ENCODE results near the gene JMJD7. TPM values are rescaled to one million over a fixed set of nuclear protein-coding genes. Genes with fewer than 3 reads are reported as not detected.

The JMJD7 gene
- total RNA-seq, 4 donors from 2014 or later, result 18.8 to 36.6 (median 28.3) TPM

- Histone ChIP-seq H3K9me3 (no peaks in the 10 kb centered on the region), H3K36me3 (peaks cover 12 to 13% of the 10 kb centered on the region in 2 donors), H3K4me1 (peaks cover 4% of the 10 kb centered on the region in 2 donors), H3K27me3 (no peaks in the 10 kb centered on the region), H3K4me3 (replicated peaks in 1 of 3) (no peak overlapping the region), H3K27ac (no peak overlapping the region)
- 35 to 54% methylated on average over 12 to 18 of the region's 18 CpGs for WGBS, 2 donors
- peak; percentile 85 to 87 for DNase-seq
- intact Hi-C loops (cut with DNase I), result loop anchor here (2.0 to 10.0 kb wide), 3 partner anchors 39 to 247 kb away; no protein-coding TSS in a partner anchor
- TF ChIP-seq, protein P1, sequence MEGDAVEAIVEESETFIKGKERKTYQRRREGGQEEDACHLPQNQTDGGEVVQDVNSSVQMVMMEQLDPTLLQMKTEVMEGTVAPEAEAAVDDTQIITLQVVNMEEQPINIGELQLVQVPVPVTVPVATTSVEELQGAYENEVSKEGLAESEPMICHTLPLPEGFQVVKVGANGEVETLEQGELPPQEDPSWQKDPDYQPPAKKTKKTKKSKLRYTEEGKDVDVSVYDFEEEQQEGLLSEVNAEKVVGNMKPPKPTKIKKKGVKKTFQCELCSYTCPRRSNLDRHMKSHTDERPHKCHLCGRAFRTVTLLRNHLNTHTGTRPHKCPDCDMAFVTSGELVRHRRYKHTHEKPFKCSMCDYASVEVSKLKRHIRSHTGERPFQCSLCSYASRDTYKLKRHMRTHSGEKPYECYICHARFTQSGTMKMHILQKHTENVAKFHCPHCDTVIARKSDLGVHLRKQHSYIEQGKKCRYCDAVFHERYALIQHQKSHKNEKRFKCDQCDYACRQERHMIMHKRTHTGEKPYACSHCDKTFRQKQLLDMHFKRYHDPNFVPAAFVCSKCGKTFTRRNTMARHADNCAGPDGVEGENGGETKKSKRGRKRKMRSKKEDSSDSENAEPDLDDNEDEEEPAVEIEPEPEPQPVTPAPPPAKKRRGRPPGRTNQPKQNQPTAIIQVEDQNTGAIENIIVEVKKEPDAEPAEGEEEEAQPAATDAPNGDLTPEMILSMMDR (IDR thresholded peaks at IDR 0.05), result peak; percentile 31 to 93 (median 87)
- TF ChIP-seq POLR2A (IDR thresholded peaks at IDR 0.05), result no peak
Measured at GRCh38 chr15:41811432-41812195, 16.3 kb upstream of the JMJD7 start.

GRCh38 chr15:41812820-41813375, 15.0 kb upstream of the JMJD7 start:
- DNase-seq, result no peak
- Histone ChIP-seq H3K27ac (no peak overlapping the region), H3K27me3 (no peaks in the 10 kb centered on the region), H3K36me3 (peaks cover 21 to 25% of the 10 kb centered on the region in 2 donors), H3K9me3 (no peaks in the 10 kb centered on the region), H3K4me3 (replicated peaks in 1 of 3) (no peak overlapping the region), H3K4me1 (no peaks in the 10 kb centered on the region)
- intact Hi-C loops (cut with DNase I), result loop anchor here (10.0 kb wide), 2 partner anchors 208 to 248 kb away; no protein-coding TSS in a partner anchor
- TF ChIP-seq POLR2A (IDR thresholded peaks at IDR 0.05), result no peak
- TF ChIP-seq, protein P1 (IDR thresholded peaks at IDR 0.05), result no peak
- WGBS, 2 donors, result 91 to 96% methylated on average over 11 of the region's 11 CpGs

GRCh38 chr15:41813426-41813825, 14.5 kb upstream of the JMJD7 start:
- no peak for DNase-seq
- Histone ChIP-seq H3K27ac (no peak overlapping the region), H3K36me3 (peaks cover 27 to 30% of the 10 kb centered on the region in 2 donors), H3K4me3 (replicated peaks in 1 of 3) (no peak overlapping the region), H3K9me3 (no peaks in the 10 kb centered on the region), H3K27me3 (no peaks in the 10 kb centered on the region), H3K4me1 (no peaks in the 10 kb centered on the region)
- intact Hi-C loops (cut with DNase I), result loop anchor here (10.0 kb wide), 2 partner anchors 209 to 249 kb away; no protein-coding TSS in a partner anchor
- WGBS, 2 donors, result 90 to 95% methylated on average over 8 of the region's 8 CpGs
- TF ChIP-seq, protein P1 (IDR thresholded peaks at IDR 0.05), result no peak
- TF ChIP-seq POLR2A (IDR thresholded peaks at IDR 0.05), result no peak

DNA sequence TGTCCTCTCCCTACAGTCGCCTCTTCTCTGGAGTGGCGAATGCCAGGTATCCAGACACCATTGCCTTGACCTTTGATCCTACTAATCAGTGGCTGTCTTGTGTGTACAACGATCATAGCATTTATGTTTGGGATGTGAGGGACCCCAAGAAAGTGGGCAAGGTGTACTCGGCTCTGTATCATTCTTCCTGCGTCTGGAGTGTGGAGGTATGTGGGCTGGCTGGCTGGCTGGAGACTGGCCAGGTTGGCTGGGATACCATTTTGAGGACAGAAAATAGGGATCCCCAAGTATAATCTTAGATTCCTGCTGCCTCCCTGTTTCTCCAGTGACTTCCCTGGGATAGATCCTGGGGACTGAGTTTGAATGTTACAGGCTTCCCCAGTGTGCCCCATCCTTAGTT, 13.4 kb upstream of the JMJD7 start:
- no peak overlapping the region for H3K4me3 ChIP-seq (replicated peaks in 1 of 3)
- WGBS, 2 donors, result 87 to 97% methylated on average over 5 of the region's 5 CpGs
- H3K27me3 ChIP-seq, result no peaks in the 10 kb centered on the region
- peaks cover 30 to 37% of the 10 kb centered on the region in 2 donors for H3K36me3 ChIP-seq
- no peak for DNase-seq
- H3K4me1 ChIP-seq, result no peaks in the 10 kb centered on the region
- no peak for TF ChIP-seq POLR2A (IDR thresholded peaks at IDR 0.05)
- TF ChIP-seq, protein P1 (IDR thresholded peaks at IDR 0.05), result no peak
- intact Hi-C loops (cut with DNase I), result loop anchor here (10.0 kb wide), 2 partner anchors 210 to 250 kb away; no protein-coding TSS in a partner anchor
- H3K27ac ChIP-seq, result no peak overlapping the region
- no peaks in the 10 kb centered on the region for H3K9me3 ChIP-seq

- Histone ChIP-seq H3K4me3 (replicated peaks in 1 of 3) (no peak overlapping the region), H3K9me3 (no peaks in the 10 kb centered on the region), H3K27me3 (no peaks in the 10 kb centered on the region), H3K36me3 (peaks cover 41 to 47% of the 10 kb centered on the region in 2 donors), H3K4me1 (no peaks in the 10 kb centered on the region), H3K27ac (no peak overlapping the region)
- TF ChIP-seq POLR2A (IDR thresholded peaks at IDR 0.05), result no peak
- TF ChIP-seq, protein P1 (IDR thresholded peaks at IDR 0.05), result no peak
- DNase-seq, result no peak
- 94 to 100% methylated on average over 1 to 7 of the region's 9 CpGs for WGBS, 2 donors
- intact Hi-C loops (cut with DNase I), result loop anchor here (10.0 kb wide), 2 partner anchors 212 to 252 kb away; no protein-coding TSS in a partner anchor
Measured at GRCh38 chr15:41816788-41817187, 11.1 kb upstream of the JMJD7 start.

All from thyroid gland (tissue), 4 donors.